Measurements from ENCODE around the gene ZNF57.
A peak's percentile ranks its signal among the peaks of the same experiment; 100 is the strongest.
"Not testable (repeated sequence)": the region's sequence is repeated elsewhere in the genome, so short reads cannot be mapped to it uniquely, and the experiment has no call there.

The ZNF57 gene
- total RNA-seq = 0.17 to 6.0 (median 4.0) reads per million in 18 experiments

GRCh38 chr19:2900296-2901252 lies at the start of gene ZNF57:
Gene ZNF57, plus strand, starts transcription at chr19:2900928. Its CDS starts 118 bp downstream, at chr19:2901046.
- peak; percentile 100 for DNase-seq

- no peak for DNase-seq
Observed at GRCh38 chr19:2852598-2852997, 48.1 kb upstream of the ZNF57 start.

GRCh38 chr19:2853015-2853606 lies 47.6 kb upstream of the ZNF57 start:
- no peak for DNase-seq

GRCh38 chr19:2854849-2855248 lies 45.9 kb upstream of the ZNF57 start:
- no peak for DNase-seq

GRCh38 chr19:2856457-2857050 lies 44.2 kb upstream of the ZNF57 start:
- no peak for DNase-seq

- DNase-seq = no peak
Observed at GRCh38 chr19:2858864-2859263, 41.9 kb upstream of the ZNF57 start.

- no peak for DNase-seq
Observed at GRCh38 chr19:2863816-2864215, 36.9 kb upstream of the ZNF57 start.

- no peak for DNase-seq
Observed at GRCh38 chr19:2865334-2866100, 35.2 kb upstream of the ZNF57 start.

- DNase-seq = no peak
Observed at GRCh38 chr19:2866495-2867024, 34.2 kb upstream of the ZNF57 start.

- DNase-seq = no peak
Observed at GRCh38 chr19:2867025-2867991, 33.4 kb upstream of the ZNF57 start, which contains the start of gene ZNF556. Gene ZNF556, plus strand, starts transcription at chr19:2867335. Its CDS starts 87 bp downstream, at chr19:2867422.

GRCh38 chr19:2869618-2870017 lies 31.1 kb upstream of the ZNF57 start:
- peak in 1 of 2 donors; percentile 37 for DNase-seq

- DNase-seq = peak in 1 of 2 donors; percentile 42
Observed at GRCh38 chr19:2872175-2872574, 28.6 kb upstream of the ZNF57 start.

GRCh38 chr19:2877398-2878331 lies 23.1 kb upstream of the ZNF57 start:
- DNase-seq = no peak

GRCh38 chr19:2883686-2884439 lies 16.9 kb upstream of the ZNF57 start:
- no peak for DNase-seq

GRCh38 chr19:2885736-2886135 lies 15.0 kb upstream of the ZNF57 start:
- DNase-seq = no peak

GRCh38 chr19:2887391-2887914 lies 13.3 kb upstream of the ZNF57 start:
- DNase-seq = peak; percentile 55 to 76

GRCh38 chr19:2888731-2889224 lies 11.9 kb upstream of the ZNF57 start:
- DNase-seq = peak in 1 of 2 donors; percentile 18

- not testable (repeated sequence) for DNase-seq
Observed at GRCh38 chr19:2890531-2890930, 10.2 kb upstream of the ZNF57 start.

- DNase-seq = no peak
Observed at GRCh38 chr19:2896694-2897093, 4.0 kb upstream of the ZNF57 start.
